ENCODE measurements around the gene ZFAND6. TPM values are rescaled to one million over a fixed set of nuclear protein-coding genes. Genes with fewer than 3 reads are reported as not detected.

Gene ZFAND6
- total RNA-seq, 4 donors from 2014 or later, result 215 to 324 (median 226) TPM

- no peak overlapping the region for H3K27ac ChIP-seq
- intact Hi-C loops (cut with DNase I), result no loop called here
- 93 to 95% methylated on average over 7 of the region's 7 CpGs for WGBS, 2 donors
- no peak for DNase-seq
- H3K4me3 ChIP-seq (replicated peaks in 1 of 3), result no peak overlapping the region
- TF ChIP-seq POLR2A (IDR thresholded peaks at IDR 0.05) (no peak), CTCF (IDR thresholded peaks at IDR 0.05) (peak in 2 of 6 experiments; percentile 5 to 21)
- no peaks in the 10 kb centered on the region for H3K36me3 ChIP-seq
- no peaks in the 10 kb centered on the region for H3K9me3 ChIP-seq
- peaks cover 26 to 28% of the 10 kb centered on the region in 2 donors for H3K4me1 ChIP-seq
- no peaks in the 10 kb centered on the region for H3K27me3 ChIP-seq
Measured at GRCh38 chr15:80090879-80091503, 31.5 kb downstream of the ZFAND6 start.

- no peaks in the 10 kb centered on the region for H3K36me3 ChIP-seq
- no peak overlapping the region for H3K4me3 ChIP-seq (replicated peaks in 1 of 3)
- peak overlapping the region; percentile 71 to 84 (median 76) for H3K27ac ChIP-seq
- intact Hi-C loops (cut with DNase I), result no loop called here
- TF ChIP-seq POLR2A (IDR thresholded peaks at IDR 0.05) (peak in 1 of 2 donors; percentile 14), CTCF (IDR thresholded peaks at IDR 0.05) (no peak)
- 61 to 71% methylated on average over 5 of the region's 5 CpGs for WGBS, 2 donors
- no peaks in the 10 kb centered on the region for H3K9me3 ChIP-seq
- peak; percentile 82 to 86 for DNase-seq
- H3K4me1 ChIP-seq, result peaks cover 53 to 54% of the 10 kb centered on the region in 2 donors
- H3K27me3 ChIP-seq, result no peaks in the 10 kb centered on the region
Measured at GRCh38 chr15:80093854-80094418, 34.5 kb downstream of the ZFAND6 start.

- 60 to 69% methylated on average over 4 of the region's 4 CpGs for WGBS, 2 donors
- no peak for TF ChIP-seq POLR2A (IDR thresholded peaks at IDR 0.05)
- TF ChIP-seq CTCF (IDR thresholded peaks at IDR 0.05), result no peak
- intact Hi-C loops (cut with DNase I), result no loop called here
- H3K4me1 ChIP-seq, result peaks cover 63 to 68% of the 10 kb centered on the region in 2 donors
- H3K36me3 ChIP-seq, result no peaks in the 10 kb centered on the region
- H3K27ac ChIP-seq, result peak overlapping the region; percentile 72 to 84 (median 76)
- H3K27me3 ChIP-seq, result no peaks in the 10 kb centered on the region
- DNase-seq, result no peak
- no peak overlapping the region for H3K4me3 ChIP-seq (replicated peaks in 1 of 3)
- H3K9me3 ChIP-seq, result no peaks in the 10 kb centered on the region
Measured at GRCh38 chr15:80095511-80095910, 36.0 kb downstream of the ZFAND6 start.

- Histone ChIP-seq H3K36me3 (no peaks in the 10 kb centered on the region), H3K27me3 (no peaks in the 10 kb centered on the region), H3K4me3 (replicated peaks in 1 of 3) (no peak overlapping the region), H3K9me3 (no peaks in the 10 kb centered on the region), H3K4me1 (peaks cover 63 to 68% of the 10 kb centered on the region in 2 donors), H3K27ac (peak overlapping the region; percentile 72 to 84 (median 76))
- TF ChIP-seq POLR2A (IDR thresholded peaks at IDR 0.05) (no peak), CTCF (IDR thresholded peaks at IDR 0.05) (no peak)
- intact Hi-C loops (cut with DNase I), result no loop called here
- WGBS, 2 donors, result 52 to 60% methylated on average over 3 of the region's 3 CpGs
- no peak for DNase-seq
Measured at GRCh38 chr15:80095969-80096368, 36.5 kb downstream of the ZFAND6 start.

- no peaks in the 10 kb centered on the region for H3K36me3 ChIP-seq
- TF ChIP-seq CTCF (IDR thresholded peaks at IDR 0.05) (no peak), POLR2A (IDR thresholded peaks at IDR 0.05) (no peak)
- no peaks in the 10 kb centered on the region for H3K9me3 ChIP-seq
- WGBS, 2 donors, result 98 to 99% methylated on average over 1 of the region's 1 CpG
- no peak overlapping the region for H3K4me3 ChIP-seq (replicated peaks in 1 of 3)
- DNase-seq, result no peak
- H3K4me1 ChIP-seq, result peaks cover 62 to 65% of the 10 kb centered on the region in 2 donors
- H3K27ac ChIP-seq, result peak overlapping the region; percentile 72 to 84 (median 76)
- H3K27me3 ChIP-seq, result no peaks in the 10 kb centered on the region
- intact Hi-C loops (cut with DNase I), result no loop called here
Measured at GRCh38 chr15:80098341-80098740, 38.9 kb downstream of the ZFAND6 start.

All from thyroid gland (tissue), 4 donors.